Osteocyte (in vitro differentiated cells): ENCODE data around the gene SLC38A4. TPM values are rescaled to one million over a fixed set of nuclear protein-coding genes. Genes with fewer than 3 reads are reported as not detected.

Experiments used
- DNase-seq: peaks from one replicate; pipeline ENCODE4 v3.0.0; 2021; ENCODE audit warnings: mixed read lengths; ENCODE audit not compliant: unreplicated experiment; ENCODE audit errors: extremely low spot score
- H3K27ac Mint-ChIP-seq: one replicate; pipeline ENCODE4 v1.8.0; 2021; ENCODE audit warnings: mild to moderate bottlenecking, mixed read lengths; ENCODE audit not compliant: unreplicated experiment
- H3K27me3 Mint-ChIP-seq: one replicate; pipeline ENCODE4 v1.8.0; 2021; ENCODE audit warnings: mixed read lengths; ENCODE audit not compliant: unreplicated experiment
- H3K36me3 Mint-ChIP-seq: one replicate; pipeline ENCODE4 v1.8.0; 2021; ENCODE audit warnings: mixed read lengths; ENCODE audit not compliant: unreplicated experiment
- H3K4me1 Mint-ChIP-seq: one replicate; pipeline ENCODE4 v1.8.0; 2021; ENCODE audit warnings: mixed read lengths; ENCODE audit not compliant: unreplicated experiment
- H3K4me3 Mint-ChIP-seq: one replicate; pipeline ENCODE4 v1.8.0; 2021; ENCODE audit warnings: mild to moderate bottlenecking, moderate library complexity, mixed read lengths; ENCODE audit not compliant: unreplicated experiment
- H3K9me3 Mint-ChIP-seq: one replicate; pipeline ENCODE4 v1.8.0; 2021; ENCODE audit warnings: mixed read lengths; ENCODE audit not compliant: unreplicated experiment
- total RNA-seq: library from RNA; stranded (reverse); gene quantifications from 2 replicates; pipeline ENCODE4 v1.2.1, GENCODE V29; 2021
- TF ChIP-seq, protein P1 (sequence below): fragments of 200-600 bp; sonication (generic); IDR thresholded peaks from 2 replicates; pipeline ENCODE4 v1.5.0; 2021; ENCODE audit warnings: antibody characterized with exemption, mild to moderate bottlenecking, moderate library complexity

Gene SLC38A4
- total RNA-seq, 1 donor from 2014 or later = 11.4 TPM

DNA sequence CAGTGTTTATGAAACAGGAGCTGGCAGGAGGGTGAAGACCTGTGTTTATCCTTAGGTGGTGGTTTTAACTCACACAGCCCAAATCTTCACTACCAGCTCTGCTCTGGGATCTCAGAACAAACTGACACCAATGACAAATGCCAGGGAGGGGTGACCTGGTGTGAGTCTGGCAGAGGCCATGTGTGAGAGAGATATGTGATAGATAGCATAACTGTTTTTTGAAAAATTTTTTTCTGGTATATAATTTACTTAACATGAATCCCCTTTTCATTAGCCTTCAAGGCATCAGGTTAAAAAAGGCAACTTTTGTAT lies 51.5 kb downstream of the SLC38A4 start:
- Mint-ChIP-seq H3K9me3 (peaks cover 2% of the 10 kb centered on the region), H3K36me3 (peaks cover 15% of the 10 kb centered on the region), H3K27ac (peak overlapping the region; percentile 92), H3K4me1 (peaks cover 62% of the 10 kb centered on the region), H3K4me3 (no peak overlapping the region), H3K27me3 (no peaks in the 10 kb centered on the region)
- TF ChIP-seq, protein P1, sequence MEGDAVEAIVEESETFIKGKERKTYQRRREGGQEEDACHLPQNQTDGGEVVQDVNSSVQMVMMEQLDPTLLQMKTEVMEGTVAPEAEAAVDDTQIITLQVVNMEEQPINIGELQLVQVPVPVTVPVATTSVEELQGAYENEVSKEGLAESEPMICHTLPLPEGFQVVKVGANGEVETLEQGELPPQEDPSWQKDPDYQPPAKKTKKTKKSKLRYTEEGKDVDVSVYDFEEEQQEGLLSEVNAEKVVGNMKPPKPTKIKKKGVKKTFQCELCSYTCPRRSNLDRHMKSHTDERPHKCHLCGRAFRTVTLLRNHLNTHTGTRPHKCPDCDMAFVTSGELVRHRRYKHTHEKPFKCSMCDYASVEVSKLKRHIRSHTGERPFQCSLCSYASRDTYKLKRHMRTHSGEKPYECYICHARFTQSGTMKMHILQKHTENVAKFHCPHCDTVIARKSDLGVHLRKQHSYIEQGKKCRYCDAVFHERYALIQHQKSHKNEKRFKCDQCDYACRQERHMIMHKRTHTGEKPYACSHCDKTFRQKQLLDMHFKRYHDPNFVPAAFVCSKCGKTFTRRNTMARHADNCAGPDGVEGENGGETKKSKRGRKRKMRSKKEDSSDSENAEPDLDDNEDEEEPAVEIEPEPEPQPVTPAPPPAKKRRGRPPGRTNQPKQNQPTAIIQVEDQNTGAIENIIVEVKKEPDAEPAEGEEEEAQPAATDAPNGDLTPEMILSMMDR = no peak
- DNase-seq = no peak

DNA sequence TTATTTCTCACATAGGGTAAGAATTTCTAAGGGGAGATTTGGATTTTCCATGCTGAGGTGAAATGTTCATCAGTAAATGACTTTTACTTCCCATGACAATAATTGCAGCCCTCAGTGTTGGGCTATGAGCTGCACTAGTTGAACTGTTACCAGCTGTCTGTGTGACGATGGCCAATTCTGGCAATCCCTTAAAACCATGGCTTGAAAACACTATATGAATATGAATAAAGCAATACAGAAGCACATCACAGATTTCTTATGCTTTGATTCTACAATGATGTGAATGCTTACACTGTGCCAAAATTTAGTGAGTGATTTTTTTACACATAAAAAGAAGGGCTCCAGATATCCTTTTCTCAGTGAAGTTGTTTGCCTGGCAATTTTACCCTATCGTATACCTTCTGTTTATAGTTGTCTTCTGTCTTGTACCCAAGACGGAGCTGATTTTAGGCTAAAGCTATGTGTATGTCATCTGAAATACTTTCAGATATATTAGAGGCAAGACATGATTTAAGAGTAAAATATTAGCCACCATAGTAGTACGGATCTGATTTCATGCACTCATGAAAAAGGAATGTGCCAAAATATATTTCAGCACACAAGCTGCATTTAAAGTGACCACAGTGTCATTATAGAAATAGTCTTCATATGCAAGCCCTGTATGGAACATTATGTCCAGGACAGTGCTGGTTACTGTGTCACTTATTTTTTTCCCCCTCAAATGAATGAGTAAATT lies 52.0 kb downstream of the SLC38A4 start:
- TF ChIP-seq, protein P1 = no peak
- Mint-ChIP-seq H3K36me3 (peaks cover 12% of the 10 kb centered on the region), H3K9me3 (no peaks in the 10 kb centered on the region), H3K27me3 (no peaks in the 10 kb centered on the region), H3K4me1 (peaks cover 65% of the 10 kb centered on the region), H3K4me3 (peak overlapping the region; percentile 11), H3K27ac (peak overlapping the region; percentile 92)
- no peak for DNase-seq

DNA sequence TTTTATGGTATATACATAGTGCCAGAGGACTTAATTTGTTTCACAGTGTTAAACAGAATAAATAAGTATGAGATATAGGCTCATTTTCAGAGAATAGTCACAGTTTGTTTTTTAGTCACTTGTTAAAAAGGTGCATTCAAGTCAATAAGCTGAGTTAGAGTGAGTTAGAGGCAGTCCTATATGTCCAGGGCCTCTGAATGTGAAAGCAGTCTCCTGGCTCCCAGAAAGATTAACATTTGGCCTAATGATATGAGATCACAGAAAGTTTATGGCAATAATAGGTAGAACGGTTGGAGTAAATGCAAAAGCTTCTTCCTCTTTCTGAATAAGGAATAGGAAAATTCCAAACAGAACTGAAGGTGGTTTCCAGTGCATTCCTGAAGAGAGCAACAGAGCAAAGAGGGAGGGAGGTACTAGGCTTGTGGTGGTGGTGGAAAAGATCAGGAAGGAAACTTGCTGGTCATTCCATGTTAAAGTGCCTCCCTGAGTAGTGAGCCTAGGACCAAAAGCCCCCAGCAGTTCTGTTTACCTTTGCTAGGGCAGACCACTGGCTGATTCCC lies 54.4 kb downstream of the SLC38A4 start:
- TF ChIP-seq, protein P1 = no peak
- peak overlapping the region; percentile 92 for H3K27ac Mint-ChIP-seq
- H3K36me3 Mint-ChIP-seq = peaks cover 9% of the 10 kb centered on the region
- no peak for DNase-seq
- H3K9me3 Mint-ChIP-seq = no peaks in the 10 kb centered on the region
- peaks cover 82% of the 10 kb centered on the region for H3K4me1 Mint-ChIP-seq
- peak overlapping the region; percentile 26 for H3K4me3 Mint-ChIP-seq
- no peaks in the 10 kb centered on the region for H3K27me3 Mint-ChIP-seq

DNA sequence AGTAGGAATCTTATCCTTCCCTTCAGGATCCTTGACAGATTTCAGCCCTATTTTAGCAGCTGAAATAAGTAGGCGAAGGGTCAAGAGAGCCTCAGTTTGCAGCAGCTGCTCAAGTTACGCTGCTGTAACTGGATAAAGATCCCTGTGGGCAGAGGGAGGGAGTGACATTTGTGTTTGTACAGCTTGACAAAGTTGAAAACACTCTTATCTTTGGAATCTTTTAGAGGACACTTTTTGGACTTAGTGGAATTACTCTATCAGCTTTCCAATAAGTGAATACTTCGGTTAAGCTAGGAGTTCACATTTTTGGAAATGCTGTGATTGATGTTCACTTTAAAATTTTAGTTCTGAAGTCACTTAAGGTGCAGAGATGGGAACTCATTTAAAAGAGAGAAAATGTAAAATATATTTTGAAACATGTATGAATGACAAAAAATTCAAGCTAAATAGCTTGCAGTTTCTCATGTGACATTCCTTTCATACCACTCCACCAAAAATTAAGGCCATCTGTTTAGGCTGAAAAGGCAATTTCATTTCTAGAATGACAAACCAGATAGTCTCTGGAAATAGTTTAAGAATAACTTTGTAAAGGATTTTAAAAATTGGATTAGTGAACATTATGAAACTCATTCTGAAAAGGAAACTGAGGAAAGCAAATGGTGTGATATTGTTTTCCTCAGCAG lies 55.2 kb downstream of the SLC38A4 start:
- Mint-ChIP-seq H3K4me3 (peak overlapping the region; percentile 43), H3K27me3 (no peaks in the 10 kb centered on the region), H3K4me1 (peaks cover 82% of the 10 kb centered on the region), H3K9me3 (no peaks in the 10 kb centered on the region), H3K36me3 (peaks cover 9% of the 10 kb centered on the region), H3K27ac (peak overlapping the region; percentile 92)
- no peak for DNase-seq
- TF ChIP-seq, protein P1 = no peak

DNA sequence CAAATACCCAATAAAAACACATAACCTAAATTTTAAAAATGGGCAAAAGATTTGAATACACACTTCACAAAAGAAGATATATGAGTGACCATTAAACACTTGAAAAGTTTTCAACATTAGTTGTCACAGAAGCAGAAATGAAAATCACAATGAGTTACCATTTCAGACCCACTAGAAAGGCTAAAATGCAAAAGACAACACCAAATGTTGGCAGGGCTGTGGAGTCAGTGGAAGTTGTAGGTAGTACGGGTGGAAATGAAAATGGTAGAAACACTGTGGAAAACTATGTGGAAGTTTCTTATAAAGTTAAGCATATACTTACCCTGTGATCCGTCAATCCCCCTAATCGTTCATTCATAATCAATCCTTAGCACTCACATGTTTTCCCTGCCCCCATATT lies 61.8 kb downstream of the SLC38A4 start:
- Mint-ChIP-seq H3K27me3 (no peaks in the 10 kb centered on the region), H3K27ac (no peak overlapping the region), H3K36me3 (peaks cover 13% of the 10 kb centered on the region), H3K4me3 (no peak overlapping the region), H3K4me1 (peaks cover 21% of the 10 kb centered on the region), H3K9me3 (peaks cover 13% of the 10 kb centered on the region)
- TF ChIP-seq, protein P1 = no peak
- no peak for DNase-seq
